ENCODE data around the gene SLC2A5.
"Not testable (repeated sequence)": the region's sequence is repeated elsewhere in the genome, so short reads cannot be mapped to it uniquely, and the experiment has no call there.

The SLC2A5 gene

GRCh38 chr1:9069326-9070100 lies at the start of gene SLC2A5:
Gene SLC2A5 (minus strand): TSS chr1:9069635. CDS start chr1:9069536, 99 bp downstream.
- no peak for DNase-seq (ENCODE audit: low read depth)

GRCh38 chr1:9118186-9118585 lies 48.8 kb upstream of the SLC2A5 start:
- no peak for DNase-seq (ENCODE audit: low read depth)

GRCh38 chr1:9115351-9116205 lies 46.1 kb upstream of the SLC2A5 start:
- no peak for DNase-seq (ENCODE audit: low read depth)

- DNase-seq (ENCODE audit: low read depth) = no peak
Measured at GRCh38 chr1:9112961-9113880, 43.8 kb upstream of the SLC2A5 start.

- DNase-seq (ENCODE audit: low read depth) = no peak
Measured at GRCh38 chr1:9111957-9112356, 42.5 kb upstream of the SLC2A5 start.

- no peak for DNase-seq (ENCODE audit: low read depth)
Measured at GRCh38 chr1:9111357-9111691, 41.9 kb upstream of the SLC2A5 start.

GRCh38 chr1:9110669-9111356 lies 41.4 kb upstream of the SLC2A5 start:
- peak; percentile 70 for DNase-seq (ENCODE audit: low read depth)

- DNase-seq (ENCODE audit: low read depth) = no peak
Measured at GRCh38 chr1:9108056-9108665, 38.7 kb upstream of the SLC2A5 start.

- DNase-seq (ENCODE audit: low read depth) = no peak
Measured at GRCh38 chr1:9107136-9107535, 37.7 kb upstream of the SLC2A5 start.

GRCh38 chr1:9106286-9106685 lies 36.9 kb upstream of the SLC2A5 start:
- DNase-seq (ENCODE audit: low read depth) = no peak

GRCh38 chr1:9105336-9105867 lies 36.0 kb upstream of the SLC2A5 start:
- no peak for DNase-seq (ENCODE audit: low read depth)

- no peak for DNase-seq (ENCODE audit: low read depth)
Measured at GRCh38 chr1:9101510-9102146, 32.2 kb upstream of the SLC2A5 start.

GRCh38 chr1:9100471-9101043 lies 31.1 kb upstream of the SLC2A5 start:
- no peak for DNase-seq (ENCODE audit: low read depth)

- no peak for DNase-seq (ENCODE audit: low read depth)
Measured at GRCh38 chr1:9099555-9099954, 30.1 kb upstream of the SLC2A5 start.

GRCh38 chr1:9097947-9098705 lies 28.7 kb upstream of the SLC2A5 start:
- no peak for DNase-seq (ENCODE audit: low read depth)

GRCh38 chr1:9095818-9096217 lies 26.4 kb upstream of the SLC2A5 start:
- DNase-seq (ENCODE audit: low read depth) = no peak

- DNase-seq (ENCODE audit: low read depth) = not testable (repeated sequence)
Measured at GRCh38 chr1:9093996-9094595, 24.7 kb upstream of the SLC2A5 start.

GRCh38 chr1:9093581-9093980 lies 24.1 kb upstream of the SLC2A5 start:
- DNase-seq (ENCODE audit: low read depth) = no peak

GRCh38 chr1:9093091-9093490 lies 23.7 kb upstream of the SLC2A5 start:
- no peak for DNase-seq (ENCODE audit: low read depth)
